Hepatocyte (in vitro differentiated cells): Measurements from ENCODE around the gene THUMPD2. TPM values are rescaled to one million over a fixed set of nuclear protein-coding genes. Genes with fewer than 3 reads are reported as not detected.

ENCODE experiments used
- DNase-seq: peaks from one replicate; pipeline ENCODE4 v3.0.0-alpha.2; 2016; ENCODE audit warnings: low spot score
- H2AFZ ChIP-seq: fragments of 200-600 bp; sonication (generic); 2 replicates; pipeline ENCODE4 v1.6.0; 2016; ENCODE audit warnings: antibody characterized with exemption, mild to moderate bottlenecking
- H3K27ac ChIP-seq: fragments of 200-600 bp; sonication (generic); 2 replicates; pipeline ENCODE4 v1.5.1; 2016; ENCODE audit warnings: mild to moderate bottlenecking
- H3K27me3 ChIP-seq: fragments of 200-600 bp; sonication (generic); 2 replicates; pipeline ENCODE4 v1.6.1; 2016
- H3K36me3 ChIP-seq: fragments of 200-600 bp; sonication (generic); replicated peaks from 2 replicates; pipeline ENCODE4 v1.5.1; 2016; ENCODE audit warnings: low read depth; ENCODE audit not compliant: insufficient read depth
- H3K4me1 ChIP-seq: fragments of 200-600 bp; sonication (generic); 2 replicates; pipeline ENCODE4 v1.5.1; 2016; ENCODE audit warnings: mild to moderate bottlenecking, moderate library complexity; ENCODE audit not compliant: insufficient read depth
- H3K4me2 ChIP-seq: fragments of 200-600 bp; sonication (generic); 2 replicates; pipeline ENCODE4 v1.6.0; 2016
- H3K4me3 ChIP-seq: fragments of 200-600 bp; sonication (generic); 2 replicates; pipeline ENCODE4 v1.5.1; 2016; ENCODE audit warnings: mild to moderate bottlenecking
- H3K79me2 ChIP-seq: fragments of 200-600 bp; sonication (generic); 2 replicates; pipeline ENCODE4 v1.6.0; 2017; ENCODE audit warnings: mild to moderate bottlenecking
- H3K9me2 ChIP-seq: fragments of 200-600 bp; sonication (generic); replicated peaks from 2 replicates; pipeline ENCODE4 v1.6.0; 2017; ENCODE audit warnings: mild to moderate bottlenecking; ENCODE audit not compliant: insufficient read depth
- H3K9me3 ChIP-seq: fragments of 200-600 bp; sonication (generic); 2 replicates; pipeline ENCODE4 v1.5.1; 2016; ENCODE audit warnings: low read depth, mild to moderate bottlenecking
- H4K20me1 ChIP-seq: fragments of 200-600 bp; sonication (generic); 2 replicates; pipeline ENCODE4 v1.6.0; 2016; ENCODE audit warnings: mild to moderate bottlenecking; ENCODE audit not compliant: insufficient read depth, poor library complexity, severe bottlenecking
- EZH2 ChIP-seq: fragments of 200-600 bp; sonication (generic); IDR thresholded peaks from 2 replicates; pipeline ENCODE4 v1.6.1; 2016; ENCODE audit warnings: antibody characterized with exemption, mild to moderate bottlenecking, borderline replicate concordance
- EZH2phosphoT487 ChIP-seq: fragments of 200-600 bp; sonication (generic); IDR thresholded peaks from one replicate; pipeline ENCODE4 v1.6.1; 2018; ENCODE audit warnings: antibody characterized with exemption, mild to moderate bottlenecking, low read depth, moderate library complexity; ENCODE audit not compliant: unreplicated experiment, severe bottlenecking
- WGBS: methylation state at CpG from one replicate; pipeline ENCODE4 v1.1.6; 2016; ENCODE audit warnings: low lambda C conversion rate; ENCODE audit errors: missing lambda C conversion rate; 5-methylcytosine and 5-hydroxymethylcytosine counted together
- polyA plus RNA-seq: library from polyadenylated mRNA; unstranded; fragments of >200 nt; fragmentation: Nextera tagmentation; extraction: Ambion mirVana; gene quantifications from 2 replicates; pipeline ENCODE4 v1.2.1, GENCODE V29; 2016
- total RNA-seq: library from RNA; depleted of rRNA; stranded (reverse); fragments of >200 nt; gene quantifications from 2 replicates; pipeline ENCODE4 v1.2.3, GENCODE V29; 2014
- TF ChIP-seq, protein P1 (sequence below): fragments of 200-600 bp; sonication (generic); IDR thresholded peaks from 2 replicates; pipeline ENCODE4 v1.5.1; 2016; ENCODE audit warnings: antibody characterized with exemption, mild to moderate bottlenecking; ENCODE audit not compliant: poor library complexity

Gene THUMPD2
- total and polyA plus RNA-seq, 2 experiments from 2014 or later: 6.5 to 12.8 TPM

- H3K36me3 ChIP-seq: no peaks in the 10 kb centered on the region
- H3K79me2 ChIP-seq: no peaks in the 10 kb centered on the region
- H2AFZ ChIP-seq: no peak overlapping the region
- H3K9me2 ChIP-seq: no peaks in the 10 kb centered on the region
- H3K9me3 ChIP-seq: no peaks in the 10 kb centered on the region
- no peak for DNase-seq
- no peaks in the 10 kb centered on the region for H4K20me1 ChIP-seq
- TF ChIP-seq EZH2phosphoT487: no peak
- TF ChIP-seq, protein P1, sequence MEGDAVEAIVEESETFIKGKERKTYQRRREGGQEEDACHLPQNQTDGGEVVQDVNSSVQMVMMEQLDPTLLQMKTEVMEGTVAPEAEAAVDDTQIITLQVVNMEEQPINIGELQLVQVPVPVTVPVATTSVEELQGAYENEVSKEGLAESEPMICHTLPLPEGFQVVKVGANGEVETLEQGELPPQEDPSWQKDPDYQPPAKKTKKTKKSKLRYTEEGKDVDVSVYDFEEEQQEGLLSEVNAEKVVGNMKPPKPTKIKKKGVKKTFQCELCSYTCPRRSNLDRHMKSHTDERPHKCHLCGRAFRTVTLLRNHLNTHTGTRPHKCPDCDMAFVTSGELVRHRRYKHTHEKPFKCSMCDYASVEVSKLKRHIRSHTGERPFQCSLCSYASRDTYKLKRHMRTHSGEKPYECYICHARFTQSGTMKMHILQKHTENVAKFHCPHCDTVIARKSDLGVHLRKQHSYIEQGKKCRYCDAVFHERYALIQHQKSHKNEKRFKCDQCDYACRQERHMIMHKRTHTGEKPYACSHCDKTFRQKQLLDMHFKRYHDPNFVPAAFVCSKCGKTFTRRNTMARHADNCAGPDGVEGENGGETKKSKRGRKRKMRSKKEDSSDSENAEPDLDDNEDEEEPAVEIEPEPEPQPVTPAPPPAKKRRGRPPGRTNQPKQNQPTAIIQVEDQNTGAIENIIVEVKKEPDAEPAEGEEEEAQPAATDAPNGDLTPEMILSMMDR: no peak
- no peak for TF ChIP-seq EZH2
- no peak overlapping the region for H3K4me3 ChIP-seq
- no peaks in the 10 kb centered on the region for H3K27me3 ChIP-seq
- no peak overlapping the region for H3K4me2 ChIP-seq
- H3K27ac ChIP-seq: no peak overlapping the region
- H3K4me1 ChIP-seq: peaks cover 3% of the 10 kb centered on the region
- WGBS: 98% methylated on average over 1 of the region's 1 CpG
Observed at GRCh38 chr2:39755466-39755865, 23.6 kb downstream of the THUMPD2 start.

GRCh38 chr2:39743269-39743776, 35.7 kb downstream of the THUMPD2 start:
- 70% methylated on average over 1 of the region's 1 CpG for WGBS
- H3K4me2 ChIP-seq: no peak overlapping the region
- no peak overlapping the region for H2AFZ ChIP-seq
- H4K20me1 ChIP-seq: no peaks in the 10 kb centered on the region
- DNase-seq: no peak
- peaks cover 12% of the 10 kb centered on the region for H3K4me1 ChIP-seq
- no peaks in the 10 kb centered on the region for H3K36me3 ChIP-seq
- H3K9me2 ChIP-seq: no peaks in the 10 kb centered on the region
- no peaks in the 10 kb centered on the region for H3K79me2 ChIP-seq
- H3K27me3 ChIP-seq: no peaks in the 10 kb centered on the region
- TF ChIP-seq EZH2phosphoT487 (no peak), EZH2 (no peak)
- TF ChIP-seq, protein P1: no peak
- no peaks in the 10 kb centered on the region for H3K9me3 ChIP-seq
- H3K4me3 ChIP-seq: no peak overlapping the region
- no peak overlapping the region for H3K27ac ChIP-seq

DNA sequence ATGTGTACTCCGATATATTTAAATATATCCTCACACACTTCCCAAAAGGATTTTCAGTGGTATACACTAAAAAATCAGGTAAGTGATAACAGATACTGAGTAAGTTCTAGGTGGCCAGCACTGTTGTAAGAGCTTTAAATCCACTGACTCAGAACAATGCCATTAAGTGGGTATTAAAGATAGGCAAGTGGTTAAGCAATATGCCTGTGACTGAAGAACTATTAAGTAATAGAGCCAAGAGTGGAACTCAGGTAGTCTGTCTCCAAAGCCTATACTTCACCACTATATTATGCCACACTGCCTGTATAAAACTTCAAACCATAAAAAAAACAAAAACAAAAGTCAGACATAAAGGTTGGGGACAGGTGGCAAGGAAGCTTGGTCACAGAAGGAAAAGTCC, 37.2 kb downstream of the THUMPD2 start:
- DNase-seq: no peak
- H3K9me2 ChIP-seq: no peaks in the 10 kb centered on the region
- no peaks in the 10 kb centered on the region for H3K9me3 ChIP-seq
- no peak overlapping the region for H3K4me2 ChIP-seq
- no peaks in the 10 kb centered on the region for H3K79me2 ChIP-seq
- no peaks in the 10 kb centered on the region for H3K36me3 ChIP-seq
- WGBS: 90% methylated on average over 1 of the region's 1 CpG
- no peaks in the 10 kb centered on the region for H3K27me3 ChIP-seq
- TF ChIP-seq EZH2 (no peak), EZH2phosphoT487 (no peak)
- TF ChIP-seq, protein P1: no peak
- peaks cover 12% of the 10 kb centered on the region for H3K4me1 ChIP-seq
- no peaks in the 10 kb centered on the region for H4K20me1 ChIP-seq
- no peak overlapping the region for H3K4me3 ChIP-seq
- H3K27ac ChIP-seq: no peak overlapping the region
- H2AFZ ChIP-seq: no peak overlapping the region

- peaks cover 12% of the 10 kb centered on the region for H3K4me1 ChIP-seq
- H3K4me3 ChIP-seq: no peak overlapping the region
- H4K20me1 ChIP-seq: no peaks in the 10 kb centered on the region
- H3K79me2 ChIP-seq: peaks cover 3% of the 10 kb centered on the region
- no peaks in the 10 kb centered on the region for H3K36me3 ChIP-seq
- H3K9me3 ChIP-seq: no peaks in the 10 kb centered on the region
- DNase-seq: no peak
- no peak overlapping the region for H2AFZ ChIP-seq
- TF ChIP-seq EZH2: no peak
- no peak overlapping the region for H3K27ac ChIP-seq
- no peaks in the 10 kb centered on the region for H3K27me3 ChIP-seq
- H3K4me2 ChIP-seq: no peak overlapping the region
- WGBS: 34% methylated on average over 5 of the region's 5 CpGs
- no peaks in the 10 kb centered on the region for H3K9me2 ChIP-seq
Observed at GRCh38 chr2:39739386-39739785, 39.7 kb downstream of the THUMPD2 start.
